CD8-positive, alpha-beta memory T cell (primary cell): ENCODE data around the gene SMAD5. TPM values are rescaled to one million over a fixed set of nuclear protein-coding genes. Genes with fewer than 3 reads are reported as not detected.

Experiments used
- CTCF ChIA-PET: fragments of 350-600 bp; sonication (Branson Sonifier 250); formaldehyde crosslinking; loops from one replicate; lab custom pipeline; 2021; ENCODE audit warnings: antibody characterized with exemption; lab: Charles Lee
- POLR2A ChIA-PET: fragments of 350-600 bp; sonication (Branson Sonifier 250); formaldehyde crosslinking; loops from one replicate; lab custom pipeline; 2021; ENCODE audit warnings: antibody characterized with exemption; lab: Charles Lee
- DNase-seq, 5 donors: peaks; one replicate each; pipeline versions ENCODE4 v3.0.0 to v3.0.0-alpha.2; 2020 to 2022; ENCODE audit warnings: mixed read lengths in 1 of 5
- H3K27ac ChIP-seq: one replicate; pipeline ENCODE4 v1.7.0; 2013; ENCODE audit warnings: low read depth, mild to moderate bottlenecking, low read length, moderate library complexity
- H3K27me3 ChIP-seq: 2 replicates; pipeline ENCODE4 v1.7.0; 2013; ENCODE audit warnings: low read length, mild to moderate bottlenecking; ENCODE audit not compliant: insufficient read depth, poor library complexity, severe bottlenecking
- H3K36me3 ChIP-seq: 2 replicates; pipeline ENCODE4 v1.7.0; 2013; ENCODE audit warnings: mild to moderate bottlenecking, low read length, moderate library complexity; ENCODE audit not compliant: insufficient read depth
- H3K4me1 ChIP-seq: 2 replicates; pipeline ENCODE4 v1.7.0; 2013; ENCODE audit warnings: mild to moderate bottlenecking, low read length, moderate library complexity; ENCODE audit not compliant: insufficient read depth
- H3K4me3 ChIP-seq: 2 replicates; pipeline ENCODE4 v1.7.0; 2013; ENCODE audit warnings: mild to moderate bottlenecking, low read length
- H3K9me3 ChIP-seq: 2 replicates; pipeline ENCODE4 v1.7.0; 2013; ENCODE audit warnings: mild to moderate bottlenecking, low read length
- H3K27ac Mint-ChIP-seq, 8 donors: one replicate each; pipeline ENCODE4 v1.8.0; 2020 to 2021; ENCODE audit warnings: mixed read lengths in 8 of 8, mild to moderate bottlenecking in 6 of 8, inconsistent platforms in 3 of 8, moderate library complexity in 3 of 8
- H3K27me3 Mint-ChIP-seq, 2 donors: one replicate each; pipeline ENCODE4 v1.8.0; 2020 to 2021; ENCODE audit warnings: mixed read lengths in 2 of 2, mild to moderate bottlenecking in 1 of 2, moderate library complexity in 1 of 2
- H3K36me3 Mint-ChIP-seq, 3 donors: one replicate each; pipeline ENCODE4 v1.8.0; 2020 to 2021; ENCODE audit warnings: mixed read lengths in 3 of 3, inconsistent platforms in 1 of 3, mild to moderate bottlenecking in 1 of 3
- H3K4me1 Mint-ChIP-seq, 3 donors: one replicate each; pipeline ENCODE4 v1.8.0; 2020 to 2021; ENCODE audit warnings: mixed read lengths in 3 of 3, inconsistent platforms in 1 of 3, mild to moderate bottlenecking in 1 of 3
- H3K4me3 Mint-ChIP-seq, 7 donors: one replicate each; pipeline ENCODE4 v1.8.0; 2020 to 2021; ENCODE audit warnings: mixed read lengths in 7 of 7, mild to moderate bottlenecking in 6 of 7, moderate library complexity in 4 of 7, inconsistent platforms in 2 of 7
- H3K9me3 Mint-ChIP-seq, 5 donors: one replicate each; pipeline ENCODE4 v1.8.0; 2020 to 2022; ENCODE audit warnings: mixed read lengths in 5 of 5, mild to moderate bottlenecking in 3 of 5, moderate library complexity in 2 of 5, inconsistent platforms in 1 of 5
- polyA plus RNA-seq: library from polyadenylated mRNA; unstranded; fragments of 300-500 nt; fragmentation: Illumina TruSeq; gene quantifications from one replicate; pipeline ENCODE4 v1.2.3, GENCODE V29; 2021
- total RNA-seq, 2 experiments: library from RNA; stranded (reverse); gene quantifications; one replicate each; pipeline ENCODE4 v1.2.3, GENCODE V29; 2021

Gene SMAD5
- total and polyA plus RNA-seq, 3 experiments from 2014 or later, result 21.8 to 22.7 (median 21.9) TPM

DNA sequence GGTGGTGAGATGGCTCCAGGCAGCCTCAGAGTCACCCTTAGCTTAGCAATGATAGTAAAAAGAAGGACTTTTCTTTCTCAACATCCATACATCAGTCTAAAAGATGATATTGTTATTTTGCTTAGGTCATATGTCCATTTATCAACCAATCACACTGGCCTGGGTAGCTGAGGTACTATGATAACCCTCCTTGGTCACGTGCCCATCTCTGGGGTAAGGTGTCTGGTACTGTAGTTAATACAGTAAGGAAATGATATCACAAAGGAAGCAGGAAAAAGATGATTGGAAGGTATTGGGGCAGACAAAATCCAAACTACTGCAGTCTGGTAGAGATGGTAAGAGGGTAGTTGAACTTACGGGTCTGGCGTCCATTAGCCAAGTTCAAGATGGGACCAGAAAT lies 5.1 kb upstream of the SMAD5 start:
- no peaks in the 10 kb centered on the region for H3K9me3 ChIP-seq
- H3K4me1 ChIP-seq, result peaks cover 8% of the 10 kb centered on the region
- POLR2A ChIA-PET, result no interaction called here
- no peak overlapping the region for H3K27ac ChIP-seq
- H3K36me3 ChIP-seq, result no peaks in the 10 kb centered on the region
- DNase-seq, result no peak
- Mint-ChIP-seq H3K9me3 (peaks cover 0 to 2% (median 0%) of the 10 kb centered on the region in 5 donors), H3K4me3 (no peak overlapping the region), H3K27ac (no peak overlapping the region), H3K27me3 (peaks cover 16 to 38% of the 10 kb centered on the region in 2 donors), H3K4me1 (peaks cover 5 to 12% (median 10%) of the 10 kb centered on the region in 3 donors), H3K36me3 (peaks cover 0 to 2% (median 0%) of the 10 kb centered on the region in 3 donors)
- H3K4me3 ChIP-seq, result no peak overlapping the region
- no peaks in the 10 kb centered on the region for H3K27me3 ChIP-seq
- CTCF ChIA-PET, result interaction anchor here (1.3 kb wide), 1 partner anchor 11 kb away, joined by 3 read pairs; no protein-coding TSS in a partner anchor

DNA sequence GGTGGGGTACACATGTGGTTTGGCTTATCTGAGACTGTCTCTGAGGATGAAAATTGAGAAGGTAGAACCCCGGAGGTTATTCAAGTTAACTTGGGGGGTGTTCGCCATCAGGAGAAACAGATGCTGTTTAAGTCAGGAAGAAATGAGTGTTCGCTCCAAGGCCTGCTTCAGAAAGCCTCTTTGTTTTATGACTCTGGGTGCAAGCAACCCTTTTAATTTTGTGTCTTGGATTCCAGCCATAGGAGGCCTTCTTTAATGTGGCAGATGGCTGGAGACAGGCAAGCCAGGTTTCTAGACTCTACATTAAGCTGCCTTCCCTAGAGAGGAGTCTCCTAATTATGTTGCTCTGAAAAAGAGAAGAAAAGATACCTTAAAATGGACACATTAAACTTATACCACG lies 4.2 kb upstream of the SMAD5 start:
- no peak overlapping the region for H3K27ac Mint-ChIP-seq
- peaks cover 16 to 33% of the 10 kb centered on the region in 2 donors for H3K27me3 Mint-ChIP-seq
- peaks cover 0 to 2% (median 0%) of the 10 kb centered on the region in 5 donors for H3K9me3 Mint-ChIP-seq
- POLR2A ChIA-PET, result no interaction called here
- H3K4me1 ChIP-seq, result peaks cover 8% of the 10 kb centered on the region
- H3K4me3 Mint-ChIP-seq, result peak overlapping the region in 2 of 7 donors; percentile 15 to 17
- no peak overlapping the region for H3K27ac ChIP-seq
- CTCF ChIA-PET, result no interaction called here
- H3K9me3 ChIP-seq, result no peaks in the 10 kb centered on the region
- H3K36me3 Mint-ChIP-seq, result peaks cover 0 to 6% (median 0%) of the 10 kb centered on the region in 3 donors
- DNase-seq, result no peak
- no peaks in the 10 kb centered on the region for H3K36me3 ChIP-seq
- H3K4me3 ChIP-seq, result no peak overlapping the region
- peaks cover 5 to 13% (median 12%) of the 10 kb centered on the region in 3 donors for H3K4me1 Mint-ChIP-seq
- H3K27me3 ChIP-seq, result no peaks in the 10 kb centered on the region

DNA sequence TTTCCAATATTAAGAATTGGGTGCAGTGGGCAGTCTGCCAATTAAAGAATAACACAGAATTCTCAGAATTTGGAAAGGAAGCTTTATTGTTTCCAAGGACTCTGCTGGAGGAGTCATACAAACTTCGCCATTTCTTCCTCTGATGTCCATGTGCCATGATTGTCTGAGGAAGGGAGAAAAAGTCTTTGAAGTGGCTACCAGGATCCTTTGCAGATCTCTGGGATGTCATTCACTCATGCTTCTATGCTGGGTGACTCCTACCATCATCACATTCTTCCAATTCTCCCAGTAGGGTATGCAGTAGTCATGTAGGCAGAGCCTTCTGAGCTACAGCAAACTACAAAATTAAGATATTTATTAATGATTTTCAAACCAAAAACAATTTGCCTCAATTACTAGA lies 3.2 kb upstream of the SMAD5 start:
- H3K27me3 ChIP-seq, result no peaks in the 10 kb centered on the region
- H3K36me3 ChIP-seq, result no peaks in the 10 kb centered on the region
- no peak overlapping the region for H3K4me3 ChIP-seq
- Mint-ChIP-seq H3K27me3 (peaks cover 12 to 31% of the 10 kb centered on the region in 2 donors), H3K27ac (no peak overlapping the region), H3K9me3 (peaks cover 0 to 2% (median 0%) of the 10 kb centered on the region in 5 donors), H3K4me1 (peaks cover 11 to 22% (median 21%) of the 10 kb centered on the region in 3 donors), H3K36me3 (peaks cover 0 to 9% (median 0%) of the 10 kb centered on the region in 3 donors), H3K4me3 (no peak overlapping the region)
- CTCF ChIA-PET, result no interaction called here
- DNase-seq, result no peak
- H3K9me3 ChIP-seq, result no peaks in the 10 kb centered on the region
- H3K4me1 ChIP-seq, result peaks cover 8% of the 10 kb centered on the region
- POLR2A ChIA-PET, result no interaction called here
- H3K27ac ChIP-seq, result no peak overlapping the region

- H3K4me1 Mint-ChIP-seq, result peaks cover 19 to 33% (median 31%) of the 10 kb centered on the region in 3 donors
- H3K9me3 Mint-ChIP-seq, result peaks cover 0 to under 1% (median 0%) of the 10 kb centered on the region in 5 donors
- CTCF ChIA-PET, result no interaction called here
- POLR2A ChIA-PET, result no interaction called here
- H3K4me3 Mint-ChIP-seq, result peak overlapping the region in 3 of 7 donors; percentile 20 to 96 (median 43)
- Histone ChIP-seq H3K9me3 (no peaks in the 10 kb centered on the region), H3K36me3 (no peaks in the 10 kb centered on the region), H3K27me3 (no peaks in the 10 kb centered on the region), H3K27ac (no peak overlapping the region), H3K4me3 (no peak overlapping the region), H3K4me1 (peaks cover 8% of the 10 kb centered on the region)
- no peak for DNase-seq
- H3K27me3 Mint-ChIP-seq, result peaks cover 9 to 31% of the 10 kb centered on the region in 2 donors
- H3K36me3 Mint-ChIP-seq, result peaks cover 0 to 9% (median 0%) of the 10 kb centered on the region in 3 donors
- H3K27ac Mint-ChIP-seq, result no peak overlapping the region
Observed at GRCh38 chr5:136130581-136130980, 2.1 kb upstream of the SMAD5 start.

- no peaks in the 10 kb centered on the region for H3K36me3 ChIP-seq
- Mint-ChIP-seq H3K4me3 (peak overlapping the region; percentile 86 to 96 (median 91)), H3K27ac (peak overlapping the region; percentile 50 to 94 (median 88)), H3K36me3 (peaks cover 0 to 9% (median 0%) of the 10 kb centered on the region in 3 donors), H3K9me3 (no peaks in the 10 kb centered on the region), H3K27me3 (peaks cover 2 to 19% of the 10 kb centered on the region in 2 donors), H3K4me1 (peaks cover 27 to 45% (median 43%) of the 10 kb centered on the region in 3 donors)
- H3K9me3 ChIP-seq, result no peaks in the 10 kb centered on the region
- H3K27ac ChIP-seq, result peak overlapping the region; percentile 80
- CTCF ChIA-PET, result interaction anchor here (0.7 kb wide), 1 partner anchor 9 kb away, joined by 4 read pairs; no protein-coding TSS in a partner anchor
- H3K4me3 ChIP-seq, result peak overlapping the region; percentile 70
- no peaks in the 10 kb centered on the region for H3K27me3 ChIP-seq
- no peak for DNase-seq
- POLR2A ChIA-PET, result interaction anchor here (1.0 kb wide), 1 partner anchor 10 kb away, joined by 3 read pairs; no protein-coding TSS in a partner anchor
- peaks cover 8% of the 10 kb centered on the region for H3K4me1 ChIP-seq
Observed at GRCh38 chr5:136132087-136132486, 558 bp upstream of the SMAD5 start.

- Histone ChIP-seq H3K4me1 (peaks cover 8% of the 10 kb centered on the region), H3K9me3 (no peaks in the 10 kb centered on the region), H3K4me3 (peak overlapping the region; percentile 70), H3K27ac (peak overlapping the region; percentile 80), H3K27me3 (no peaks in the 10 kb centered on the region), H3K36me3 (no peaks in the 10 kb centered on the region)
- no peaks in the 10 kb centered on the region for H3K9me3 Mint-ChIP-seq
- CTCF ChIA-PET, result interaction anchor here (1.3 kb wide), 1 partner anchor 23 kb away, joined by 3 read pairs; no protein-coding TSS in a partner anchor
- peaks cover 0 to 9% (median 3%) of the 10 kb centered on the region in 3 donors for H3K36me3 Mint-ChIP-seq
- H3K4me1 Mint-ChIP-seq, result peaks cover 39 to 58% (median 56%) of the 10 kb centered on the region in 3 donors
- DNase-seq, result peak in 2 of 5 donors; percentile 1 to 7
- H3K4me3 Mint-ChIP-seq, result peak overlapping the region; percentile 90 to 97 (median 94)
- peaks cover 0 to 12% of the 10 kb centered on the region in 2 donors for H3K27me3 Mint-ChIP-seq
- peak overlapping the region; percentile 79 to 96 (median 93) for H3K27ac Mint-ChIP-seq
- POLR2A ChIA-PET, result interaction anchor here (1.0 kb wide), 1 partner anchor 9 kb away, joined by 3 read pairs; no protein-coding TSS in a partner anchor
Observed at GRCh38 chr5:136133222-136133921, 727 bp downstream of the SMAD5 start.

DNA sequence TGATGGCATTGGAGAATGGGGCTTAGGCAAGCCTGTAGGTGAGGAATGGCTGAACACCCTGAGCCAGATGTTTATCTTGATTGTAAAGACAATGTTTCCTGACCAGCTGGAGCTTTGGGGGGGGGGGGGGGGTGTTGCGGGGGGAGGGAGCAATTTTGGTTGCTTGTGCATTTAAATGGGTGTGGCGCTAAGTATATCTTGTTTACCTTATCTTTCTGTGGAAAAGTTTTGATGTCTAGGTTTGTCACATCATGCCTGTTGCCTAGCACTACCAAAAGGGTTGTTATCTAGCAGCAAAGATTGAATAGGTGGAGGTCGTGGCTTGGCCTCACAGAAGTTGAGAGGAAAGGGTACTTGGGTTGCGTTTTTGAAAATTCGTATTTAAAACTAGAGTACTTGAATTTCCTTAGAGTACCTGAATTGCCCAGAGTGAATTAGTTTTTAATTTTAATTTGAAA lies 1.3 kb downstream of the SMAD5 start:
- H3K4me1 ChIP-seq, result peaks cover 8% of the 10 kb centered on the region
- H3K4me3 Mint-ChIP-seq, result peak overlapping the region; percentile 90 to 97 (median 94)
- H3K27ac ChIP-seq, result peak overlapping the region; percentile 80
- H3K9me3 Mint-ChIP-seq, result no peaks in the 10 kb centered on the region
- no peaks in the 10 kb centered on the region for H3K27me3 ChIP-seq
- no peaks in the 10 kb centered on the region for H3K36me3 ChIP-seq
- no peaks in the 10 kb centered on the region for H3K9me3 ChIP-seq
- peaks cover 0 to 12% of the 10 kb centered on the region in 2 donors for H3K27me3 Mint-ChIP-seq
- peak overlapping the region; percentile 79 to 96 (median 93) for H3K27ac Mint-ChIP-seq
- H3K4me3 ChIP-seq, result peak overlapping the region; percentile 70
- no peak for DNase-seq
- H3K36me3 Mint-ChIP-seq, result peaks cover 0 to 9% (median 3%) of the 10 kb centered on the region in 3 donors
- H3K4me1 Mint-ChIP-seq, result peaks cover 42 to 63% (median 62%) of the 10 kb centered on the region in 3 donors
- ChIA-PET CTCF (interaction anchor here (1.3 kb wide), 1 partner anchor 22 kb away, joined by 3 read pairs; no protein-coding TSS in a partner anchor), POLR2A (no interaction called here)
